Measurements from ENCODE around the gene BCL3.
A peak's percentile ranks its signal among the peaks of the same experiment; 100 is the strongest.
"Not testable (repeated sequence)": the region's sequence is repeated elsewhere in the genome, so short reads cannot be mapped to it uniquely, and the experiment has no call there.

BCL3 gene

GRCh38 chr19:44710483-44710882 is 38.0 kb upstream of the BCL3 start:
- Mint-ChIP-seq H3K27ac (ENCODE audit: low read depth) (peak overlapping the region; percentile 81), H3K27me3 (no peaks in the 10 kb centered on the region), H3K9me3 (peaks cover 4% of the 10 kb centered on the region), H3K4me3 (no peak overlapping the region), H3K36me3 (ENCODE audit: insufficient read depth) (peaks cover 2% of the 10 kb centered on the region), H3K4me1 (peaks cover 6% of the 10 kb centered on the region)
- DNase-seq (ENCODE audit: low spot score in 2 of 2), result no peak
- ATAC-seq (replicated peaks; ENCODE audit: extremely low read depth, poor library complexity, severe bottlenecking), result no peak

- peaks cover 6% of the 10 kb centered on the region for H3K4me1 Mint-ChIP-seq
- peaks cover 2% of the 10 kb centered on the region for H3K36me3 Mint-ChIP-seq (ENCODE audit: insufficient read depth)
- ATAC-seq (replicated peaks; ENCODE audit: extremely low read depth, poor library complexity, severe bottlenecking) (no peak), DNase-seq (ENCODE audit: low spot score in 2 of 2) (no peak)
- no peak overlapping the region for H3K4me3 Mint-ChIP-seq
- no peaks in the 10 kb centered on the region for H3K27me3 Mint-ChIP-seq
- H3K27ac Mint-ChIP-seq (ENCODE audit: low read depth), result no peak overlapping the region
- H3K9me3 Mint-ChIP-seq, result peaks cover 6% of the 10 kb centered on the region
Observed at GRCh38 chr19:44712864-44713515, 35.5 kb upstream of the BCL3 start.

- Mint-ChIP-seq H3K4me3 (no peak overlapping the region), H3K36me3 (ENCODE audit: insufficient read depth) (peaks cover 4% of the 10 kb centered on the region), H3K27ac (ENCODE audit: low read depth) (no peak overlapping the region), H3K27me3 (no peaks in the 10 kb centered on the region), H3K9me3 (peaks cover 6% of the 10 kb centered on the region), H3K4me1 (peaks cover 6% of the 10 kb centered on the region)
- DNase-seq (ENCODE audit: low spot score in 2 of 2) (no peak), ATAC-seq (replicated peaks; ENCODE audit: extremely low read depth, poor library complexity, severe bottlenecking) (no peak)
Observed at GRCh38 chr19:44714597-44715169, 33.8 kb upstream of the BCL3 start.

- peaks cover 11% of the 10 kb centered on the region for H3K27me3 Mint-ChIP-seq
- peaks cover 6% of the 10 kb centered on the region for H3K9me3 Mint-ChIP-seq
- DNase-seq (ENCODE audit: low spot score in 2 of 2) (no peak), ATAC-seq (replicated peaks; ENCODE audit: extremely low read depth, poor library complexity, severe bottlenecking) (no peak)
- H3K4me3 Mint-ChIP-seq, result no peak overlapping the region
- peaks cover 5% of the 10 kb centered on the region for H3K36me3 Mint-ChIP-seq (ENCODE audit: insufficient read depth)
- peaks cover 5% of the 10 kb centered on the region for H3K4me1 Mint-ChIP-seq
- H3K27ac Mint-ChIP-seq (ENCODE audit: low read depth), result no peak overlapping the region
Observed at GRCh38 chr19:44717603-44718002, 30.9 kb upstream of the BCL3 start.

GRCh38 chr19:44718441-44719261 is 29.9 kb upstream of the BCL3 start:
- ATAC-seq (replicated peaks; ENCODE audit: extremely low read depth, poor library complexity, severe bottlenecking), result no peak
- peaks cover 6% of the 10 kb centered on the region for H3K9me3 Mint-ChIP-seq

GRCh38 chr19:44719262-44719701 is 29.2 kb upstream of the BCL3 start:
- H3K9me3 Mint-ChIP-seq, result peaks cover 6% of the 10 kb centered on the region
- no peak overlapping the region for H3K4me3 Mint-ChIP-seq
- no peak for ATAC-seq (replicated peaks; ENCODE audit: extremely low read depth, poor library complexity, severe bottlenecking)
- H3K27me3 Mint-ChIP-seq, result peaks cover 15% of the 10 kb centered on the region
- H3K27ac Mint-ChIP-seq (ENCODE audit: low read depth), result no peak overlapping the region
- no peak for DNase-seq (ENCODE audit: low spot score in 2 of 2)
- H3K36me3 Mint-ChIP-seq (ENCODE audit: insufficient read depth), result peaks cover 5% of the 10 kb centered on the region
- peaks cover 17% of the 10 kb centered on the region for H3K4me1 Mint-ChIP-seq

More at GRCh38 chr19:44718441-44719261, 29.9 kb upstream of the BCL3 start:
- H3K36me3 Mint-ChIP-seq (ENCODE audit: insufficient read depth), result peaks cover 5% of the 10 kb centered on the region
- no peak for DNase-seq (ENCODE audit: low spot score in 2 of 2)
- H3K27ac Mint-ChIP-seq (ENCODE audit: low read depth), result no peak overlapping the region
- peaks cover 15% of the 10 kb centered on the region for H3K27me3 Mint-ChIP-seq
- peaks cover 10% of the 10 kb centered on the region for H3K4me1 Mint-ChIP-seq
- H3K4me3 Mint-ChIP-seq, result no peak overlapping the region

GRCh38 chr19:44720396-44720795 is 28.1 kb upstream of the BCL3 start:
- H3K27ac Mint-ChIP-seq (ENCODE audit: low read depth); H3K36me3 Mint-ChIP-seq (ENCODE audit: insufficient read depth); DNase-seq (ENCODE audit: low spot score in 2 of 2); H3K4me3 Mint-ChIP-seq; H3K9me3 Mint-ChIP-seq; ATAC-seq (replicated peaks; ENCODE audit: extremely low read depth, poor library complexity, severe bottlenecking): not testable (repeated sequence)
- peaks cover 15% of the 10 kb centered on the region for H3K27me3 Mint-ChIP-seq
- H3K4me1 Mint-ChIP-seq, result peaks cover 20% of the 10 kb centered on the region

GRCh38 chr19:44720945-44721344 is 27.6 kb upstream of the BCL3 start:
- Mint-ChIP-seq H3K27ac (ENCODE audit: low read depth) (no peak overlapping the region), H3K27me3 (peaks cover 15% of the 10 kb centered on the region), H3K9me3 (no peaks in the 10 kb centered on the region), H3K4me1 (peaks cover 20% of the 10 kb centered on the region), H3K4me3 (no peak overlapping the region), H3K36me3 (ENCODE audit: insufficient read depth) (peaks cover 7% of the 10 kb centered on the region)
- DNase-seq (ENCODE audit: low spot score in 2 of 2) (no peak), ATAC-seq (replicated peaks; ENCODE audit: extremely low read depth, poor library complexity, severe bottlenecking) (no peak)

GRCh38 chr19:44721369-44721768 is 27.1 kb upstream of the BCL3 start:
- H3K9me3 Mint-ChIP-seq; DNase-seq (ENCODE audit: low spot score in 2 of 2); H3K36me3 Mint-ChIP-seq (ENCODE audit: insufficient read depth); ATAC-seq (replicated peaks; ENCODE audit: extremely low read depth, poor library complexity, severe bottlenecking); H3K4me3 Mint-ChIP-seq; H3K27ac Mint-ChIP-seq (ENCODE audit: low read depth): not testable (repeated sequence)
- H3K27me3 Mint-ChIP-seq, result peaks cover 15% of the 10 kb centered on the region
- H3K4me1 Mint-ChIP-seq, result peaks cover 20% of the 10 kb centered on the region

GRCh38 chr19:44722131-44723121 is 26.1 kb upstream of the BCL3 start:
- H3K27me3 Mint-ChIP-seq, result peaks cover 15% of the 10 kb centered on the region
- ATAC-seq (replicated peaks; ENCODE audit: extremely low read depth, poor library complexity, severe bottlenecking) (no peak), DNase-seq (ENCODE audit: low spot score in 2 of 2) (no peak)
- peaks cover 9% of the 10 kb centered on the region for H3K36me3 Mint-ChIP-seq (ENCODE audit: insufficient read depth)
- no peak overlapping the region for H3K4me3 Mint-ChIP-seq
- H3K27ac Mint-ChIP-seq (ENCODE audit: low read depth), result no peak overlapping the region
- H3K9me3 Mint-ChIP-seq, result no peaks in the 10 kb centered on the region
- H3K4me1 Mint-ChIP-seq, result peaks cover 20% of the 10 kb centered on the region

GRCh38 chr19:44723299-44723951 is 25.1 kb upstream of the BCL3 start:
- Mint-ChIP-seq H3K9me3 (no peaks in the 10 kb centered on the region), H3K4me1 (peaks cover 20% of the 10 kb centered on the region), H3K4me3 (no peak overlapping the region), H3K27me3 (peaks cover 15% of the 10 kb centered on the region), H3K27ac (ENCODE audit: low read depth) (no peak overlapping the region), H3K36me3 (ENCODE audit: insufficient read depth) (peaks cover 9% of the 10 kb centered on the region)
- DNase-seq (ENCODE audit: low spot score in 2 of 2) (no peak), ATAC-seq (replicated peaks; ENCODE audit: extremely low read depth, poor library complexity, severe bottlenecking) (peak; percentile 27)

All from central memory CD8-positive, alpha-beta T cell (primary cell).